GM12874 (cell line): ENCODE measurements around the gene HBG2.
"Not testable (repeated sequence)": the region's sequence is repeated elsewhere in the genome, so short reads cannot be mapped to it uniquely, and the experiment has no call there.

Experiments
- CTCF ChIP-seq: IDR thresholded peaks from 2 replicates; pipeline ENCODE4 v1.5.1; 2011; ENCODE audit warnings: low read depth, mild to moderate bottlenecking, control low read depth, low read length, moderate library complexity; ENCODE audit not compliant: insufficient read depth

Gene HBG2

GRCh38 chr11:5254646-5255413, at the start of gene HBG2:
Gene HBG2 (minus strand): TSS chr11:5254781. CDS start chr11:5254728, 53 bp downstream.
- not testable (repeated sequence) for TF ChIP-seq CTCF

- TF ChIP-seq CTCF = no peak
Observed at GRCh38 chr11:5304046-5304445, 49.5 kb upstream of the HBG2 start.

DNA sequence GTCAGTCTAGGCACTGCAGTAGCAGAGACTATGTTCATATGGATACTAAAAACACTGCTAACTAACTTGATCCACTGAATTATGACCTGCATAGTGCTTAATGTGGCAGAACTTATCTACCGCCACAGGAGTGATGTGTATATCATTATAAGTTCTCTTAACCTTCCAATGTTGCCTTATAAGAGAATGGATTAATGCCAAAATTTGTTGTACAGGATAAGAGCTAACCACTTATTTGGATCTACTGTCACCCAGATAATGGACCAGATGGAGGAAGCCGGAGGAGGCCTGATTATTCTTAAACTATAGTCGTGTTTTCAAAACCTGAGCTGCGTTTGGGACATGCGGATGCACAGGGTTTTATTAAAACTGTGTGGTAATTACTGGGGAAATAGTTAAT, 49.0 kb upstream of the HBG2 start:
- no peak for TF ChIP-seq CTCF

DNA sequence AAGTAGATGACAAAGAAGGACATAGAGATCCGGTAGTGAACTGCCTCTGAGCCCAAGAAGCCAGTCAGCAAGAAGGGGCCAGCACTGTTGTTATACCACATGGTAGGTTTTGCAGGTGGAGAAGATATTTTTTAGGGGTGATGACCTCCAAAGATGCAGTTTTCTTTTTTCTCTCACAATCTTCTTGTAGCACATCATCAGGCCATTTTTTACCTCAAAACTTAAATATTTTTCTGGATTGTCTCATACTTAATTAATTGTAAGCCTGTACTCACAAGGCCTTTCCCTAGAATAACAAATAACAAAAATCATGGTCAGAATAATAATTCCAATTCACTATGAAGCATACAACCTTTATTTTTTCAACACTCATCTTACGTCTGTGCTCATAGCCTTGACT, 47.3 kb upstream of the HBG2 start, which contains the start of gene OR51B4:
OR51B4 (minus strand) TSS at position 101 of the 400 bp plus-strand sequence; CDS start at position 101, 0 bp downstream.
- TF ChIP-seq CTCF = no peak

DNA sequence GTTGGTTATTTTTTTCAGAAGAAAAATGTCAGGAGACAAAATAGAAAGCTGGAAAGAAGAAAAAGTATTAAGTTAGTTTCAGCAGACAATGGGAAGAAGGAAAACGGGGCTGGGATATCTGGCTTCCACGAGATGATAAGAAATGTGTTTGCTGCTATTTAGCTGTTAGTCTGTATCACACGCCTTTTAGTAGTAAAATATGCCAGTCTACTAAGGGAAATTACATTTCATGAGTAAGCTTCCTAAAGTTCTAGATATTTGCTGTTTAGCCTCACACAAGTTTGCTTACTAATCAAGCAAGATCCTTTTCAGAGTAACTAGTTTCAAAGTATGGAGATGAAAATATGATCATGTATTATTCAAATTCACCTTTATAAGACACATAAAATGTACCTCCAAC, 45.7 kb upstream of the HBG2 start:
- no peak for TF ChIP-seq CTCF

- no peak for TF ChIP-seq CTCF
Observed at GRCh38 chr11:5298451-5298850, 43.9 kb upstream of the HBG2 start.

DNA sequence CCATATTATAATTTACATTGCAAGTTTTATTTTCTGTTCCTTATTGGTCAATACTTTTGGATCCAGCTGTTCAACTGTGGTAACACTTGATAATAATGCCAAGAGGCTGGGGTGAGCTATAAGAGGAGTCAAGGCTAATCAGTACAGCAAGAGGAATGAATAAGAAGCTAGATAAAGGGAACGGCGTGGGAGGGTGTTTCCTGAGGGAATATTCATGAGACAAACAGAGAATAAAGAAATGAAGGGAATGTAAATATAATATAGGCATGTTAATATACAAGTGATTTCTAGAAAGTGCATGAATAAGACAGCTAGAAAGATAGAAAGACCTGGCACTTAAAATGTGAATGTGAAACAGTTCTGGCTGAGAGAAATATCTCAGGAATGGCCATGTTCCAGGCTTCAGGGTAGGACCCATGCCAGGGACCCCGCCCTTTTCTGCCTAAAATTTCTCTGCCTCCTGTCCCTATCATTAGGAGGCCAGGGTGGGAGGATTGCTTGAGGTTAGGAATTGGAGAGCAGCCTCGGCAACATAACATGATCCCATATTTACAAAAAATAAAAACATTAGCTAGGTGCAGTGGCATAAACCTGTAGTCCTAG, 43.2 kb upstream of the HBG2 start:
- TF ChIP-seq CTCF = no peak
